Motor neuron (in vitro differentiated cells): ENCODE results near the gene ADAM22. TPM values are rescaled to one million over a fixed set of nuclear protein-coding genes. Genes with fewer than 3 reads are reported as not detected.

ENCODE experiments used
- ATAC-seq, 8 experiments: fragments of 200-7000 bp; cut with Tn5 transposase; replicated peaks in 6 of 8; 2 replicates each; pipeline ENCODE4 v1.8.0; 2021; ENCODE audit warnings: mild to moderate bottlenecking in 8 of 8, moderate library complexity in 8 of 8
- H3K27ac ChIP-seq, 2 donors: fragments of 250-450 bp; sonication (Bioruptor Pico); 2 replicates each; pipeline ENCODE4 v1.9.0; 2021; ENCODE audit warnings: antibody characterized with exemption in 2 of 2, mild to moderate bottlenecking in 2 of 2, moderate library complexity in 1 of 2
- H3K4me1 ChIP-seq, 2 donors: fragments of 250-450 bp; sonication (Bioruptor Pico); replicated peaks in 1 of 2; 2 replicates each; pipeline ENCODE4 v1.6.1; 2021; ENCODE audit warnings: antibody characterized with exemption in 2 of 2, mild to moderate bottlenecking in 2 of 2, moderate library complexity in 1 of 2
- H3K4me3 ChIP-seq, 5 donors: fragments of 250-450 bp; sonication (Bioruptor Pico); 2 replicates each; pipeline ENCODE4 v1.9.0; 2021; ENCODE audit warnings: antibody characterized with exemption in 5 of 5, mild to moderate bottlenecking in 5 of 5, moderate library complexity in 4 of 5
- WGBS, 10 experiments: fragments of 450-650 bp; shearing (Covaris generic); methylation state at CpG; one replicate each; pipeline ENCODE4 v1.0.0; 2022; 5-methylcytosine and 5-hydroxymethylcytosine counted together
- in situ Hi-C, 9 experiments: fragments of 400-800 bp; cut with MboI; loops; one replicate each; pipeline ENCODE4 v1.15.0; 2021; ENCODE audit warnings: low sequenced_read_pairs in 9 of 9, low pct_unique_long_range_greater_than_20kb in 2 of 9; ENCODE audit not compliant: unreplicated experiment in 9 of 9
- total RNA-seq, 8 experiments: library from RNA; unstranded; fragments of 300-600 nt; gene quantifications; 2 replicates each; pipeline versions ENCODE4 v1.2.3 to v1.2.4, GENCODE V29; 2022

Gene ADAM22
- total RNA-seq, 8 experiments from 2014 or later, result 0.51 to 26.0 (median 15.7) TPM

- 81 to 100% (median 94%) methylated on average over 1 to 3 of the region's 3 CpGs; no CpG with 5 or more reads in 1 of the 10 experiments for WGBS, 10 experiments
- Histone ChIP-seq H3K4me3 (no peak overlapping the region), H3K4me1 (peaks cover 8 to 17% of the 10 kb centered on the region in 2 donors), H3K27ac (no peak overlapping the region)
- in situ Hi-C loops, result no loop called here
- no peak for ATAC-seq
Measured at GRCh38 chr7:88202799-88203198, 268.7 kb downstream of the ADAM22 start.

DNA sequence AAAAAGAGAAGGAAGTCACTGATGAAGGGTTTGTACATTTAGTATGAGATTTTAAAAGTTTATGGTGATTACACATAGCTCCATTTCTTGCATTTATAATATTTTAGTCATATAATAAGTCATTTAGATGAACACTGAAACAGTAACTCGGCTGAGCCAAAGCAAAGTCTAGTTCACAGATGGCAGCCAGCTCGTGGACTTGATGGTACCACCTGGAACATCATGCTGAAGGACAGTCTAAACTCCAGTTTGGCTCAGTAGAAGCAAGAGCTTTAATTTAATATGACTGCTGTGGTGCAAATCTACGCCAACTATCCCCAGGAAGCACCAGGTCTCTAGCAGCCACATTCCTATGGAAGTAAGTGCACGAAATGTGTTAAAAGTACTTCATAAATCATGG, 269.4 kb downstream of the ADAM22 start:
- Histone ChIP-seq H3K27ac (no peak overlapping the region), H3K4me1 (peaks cover 8 to 17% of the 10 kb centered on the region in 2 donors), H3K4me3 (no peak overlapping the region)
- in situ Hi-C loops, result no loop called here
- 34 to 100% (median 99%) methylated on average over 1 to 4 of the region's 4 CpGs; no CpG with 5 or more reads in 2 of the 10 experiments for WGBS, 10 experiments
- no peak for ATAC-seq

- in situ Hi-C loops, result no loop called here
- H3K27ac ChIP-seq, result no peak overlapping the region
- peaks cover 8 to 17% of the 10 kb centered on the region in 2 donors for H3K4me1 ChIP-seq
- no peak overlapping the region for H3K4me3 ChIP-seq
- peak in 2 of 8 experiments; percentile 57 to 67 for ATAC-seq
- 90 to 100% (median 100%) methylated on average over 1 to 3 of the region's 3 CpGs; no CpG with 5 or more reads in 3 of the 10 experiments for WGBS, 10 experiments
Measured at GRCh38 chr7:88204525-88205110, 270.6 kb downstream of the ADAM22 start.

DNA sequence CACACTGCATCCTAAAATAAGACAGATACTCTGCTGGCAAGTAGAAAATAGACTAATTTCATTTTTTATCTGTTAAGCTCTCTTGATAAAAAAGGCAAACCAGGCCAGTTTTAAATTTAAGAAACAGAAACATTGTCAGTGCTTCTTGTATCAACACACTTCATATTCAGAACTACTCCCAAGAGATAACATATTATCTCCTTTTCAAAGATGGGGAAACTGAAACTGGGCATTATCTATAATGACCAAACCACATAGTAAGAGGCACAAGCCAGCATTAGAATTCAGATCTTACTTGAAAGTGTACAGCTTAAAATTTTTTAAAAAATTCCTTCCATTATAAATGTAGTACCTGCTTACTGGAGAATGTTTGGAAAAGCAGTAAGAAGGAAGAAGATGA, 271.1 kb downstream of the ADAM22 start:
- H3K27ac ChIP-seq, result no peak overlapping the region
- H3K4me3 ChIP-seq, result no peak overlapping the region
- ATAC-seq, result no peak
- H3K4me1 ChIP-seq, result peaks cover 8 to 17% of the 10 kb centered on the region in 2 donors
- in situ Hi-C loops, result no loop called here

GRCh38 chr7:88206254-88206653, 272.2 kb downstream of the ADAM22 start:
- Histone ChIP-seq H3K4me1 (peaks cover 3 to 8% of the 10 kb centered on the region in 2 donors), H3K4me3 (no peak overlapping the region), H3K27ac (no peak overlapping the region)
- ATAC-seq, result peak in 2 of 8 experiments; percentile 34 to 84
- in situ Hi-C loops, result no loop called here
- 17 to 100% (median 86%) methylated on average over 1 to 4 of the region's 4 CpGs; no CpG with 5 or more reads in 1 of the 10 experiments for WGBS, 10 experiments

GRCh38 chr7:88208521-88208920, 274.5 kb downstream of the ADAM22 start:
- no peak for ATAC-seq
- no peak overlapping the region for H3K27ac ChIP-seq
- WGBS, 10 experiments, result 72 to 100% (median 90%) methylated on average over 1 to 3 of the region's 3 CpGs
- peaks cover 0 to 4% of the 10 kb centered on the region in 2 donors for H3K4me1 ChIP-seq
- H3K4me3 ChIP-seq, result no peak overlapping the region
- in situ Hi-C loops, result no loop called here

DNA sequence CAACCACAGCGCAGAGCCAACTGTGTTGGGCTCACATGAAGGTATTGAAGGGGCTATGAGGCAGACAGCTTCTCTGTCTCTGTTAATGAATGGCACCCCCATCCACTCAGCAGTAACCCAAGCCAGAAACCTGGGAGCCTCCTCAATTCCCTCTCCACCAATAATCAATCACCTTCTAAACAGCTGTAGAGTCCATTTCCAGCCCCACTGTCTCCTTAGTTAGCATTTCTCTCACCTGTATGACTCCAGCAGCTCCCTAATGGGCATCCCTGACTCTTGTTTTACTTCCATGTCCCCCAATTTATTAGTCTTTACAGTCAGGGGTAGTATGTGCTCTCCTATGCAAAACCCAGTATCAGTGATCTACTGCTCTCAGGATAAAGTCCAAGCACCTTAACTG, 278.9 kb downstream of the ADAM22 start:
- Histone ChIP-seq H3K4me1 (peaks cover 0 to 6% of the 10 kb centered on the region in 2 donors), H3K27ac (no peak overlapping the region), H3K4me3 (no peak overlapping the region)
- 88 to 100% (median 100%) methylated on average over 1 of the region's 1 CpG; no CpG with 5 or more reads in 4 of the 10 experiments for WGBS, 10 experiments
- no peak for ATAC-seq
- in situ Hi-C loops, result no loop called here

GRCh38 chr7:88214456-88214855, 280.4 kb downstream of the ADAM22 start:
- Histone ChIP-seq H3K27ac (no peak overlapping the region), H3K4me3 (no peak overlapping the region), H3K4me1 (peaks cover 4 to 13% of the 10 kb centered on the region in 2 donors)
- 72 to 100% (median 97%) methylated on average over 1 to 2 of the region's 2 CpGs for WGBS, 10 experiments
- ATAC-seq, result no peak
- in situ Hi-C loops, result no loop called here

DNA sequence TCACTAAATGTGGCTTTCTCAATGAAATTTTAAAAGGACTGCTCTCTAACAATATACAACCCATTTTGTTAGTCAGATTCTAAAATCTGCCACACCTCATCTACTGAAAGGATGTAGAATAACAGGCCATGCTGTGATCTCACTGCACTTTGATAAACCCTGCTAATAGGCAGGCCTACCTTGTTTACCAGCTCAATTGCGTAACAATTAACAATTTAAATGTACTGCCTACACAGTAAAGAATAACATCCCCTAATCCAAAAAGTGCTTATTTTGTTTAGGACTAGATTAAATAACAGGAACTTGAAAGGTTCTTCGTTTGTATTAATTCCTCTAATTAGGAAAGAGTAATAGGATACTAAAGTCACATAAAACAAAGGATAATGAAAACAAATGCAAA, 281.2 kb downstream of the ADAM22 start:
- no peak overlapping the region for H3K27ac ChIP-seq
- no peak for ATAC-seq
- no peak overlapping the region for H3K4me3 ChIP-seq
- 58 to 90% (median 75%) methylated on average over 1 to 2 of the region's 2 CpGs; no CpG with 5 or more reads in 1 of the 10 experiments for WGBS, 10 experiments
- peaks cover 4 to 13% of the 10 kb centered on the region in 2 donors for H3K4me1 ChIP-seq
- in situ Hi-C loops, result no loop called here

DNA sequence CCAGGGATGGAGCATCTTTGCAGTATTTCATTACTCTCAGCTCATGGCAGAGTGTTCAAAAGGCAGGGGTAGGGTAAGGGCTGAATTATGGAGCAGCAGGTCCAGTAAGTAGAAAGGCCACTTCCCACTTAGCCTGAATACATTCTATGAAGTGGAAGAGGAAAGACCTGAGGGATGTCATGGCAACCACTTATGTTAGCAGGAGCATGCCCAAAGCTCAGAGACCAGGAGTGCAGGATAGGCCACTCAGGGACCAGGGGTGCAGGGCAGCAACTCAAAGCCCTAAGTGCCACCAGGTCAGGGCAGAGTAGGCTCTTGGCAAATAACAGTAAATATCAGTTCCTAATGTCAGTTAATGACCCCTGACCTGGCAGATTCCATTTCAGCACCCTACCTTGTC, 282.2 kb downstream of the ADAM22 start:
- Histone ChIP-seq H3K27ac (no peak overlapping the region), H3K4me1 (peaks cover 7 to 13% of the 10 kb centered on the region in 2 donors), H3K4me3 (no peak overlapping the region)
- no peak for ATAC-seq
- in situ Hi-C loops, result no loop called here

- H3K4me1 ChIP-seq, result peaks cover 7 to 13% of the 10 kb centered on the region in 2 donors
- H3K27ac ChIP-seq, result no peak overlapping the region
- peak overlapping the region in 4 of 5 donors; percentile 53 to 84 (median 72) for H3K4me3 ChIP-seq
- ATAC-seq, result no peak
- in situ Hi-C loops, result no loop called here
- WGBS, 10 experiments, result 0 to 50% (median 22%) methylated on average over 1 of the region's 1 CpG; no CpG with 5 or more reads in 5 of the 10 experiments
Measured at GRCh38 chr7:88217675-88218428, 283.8 kb downstream of the ADAM22 start.

DNA sequence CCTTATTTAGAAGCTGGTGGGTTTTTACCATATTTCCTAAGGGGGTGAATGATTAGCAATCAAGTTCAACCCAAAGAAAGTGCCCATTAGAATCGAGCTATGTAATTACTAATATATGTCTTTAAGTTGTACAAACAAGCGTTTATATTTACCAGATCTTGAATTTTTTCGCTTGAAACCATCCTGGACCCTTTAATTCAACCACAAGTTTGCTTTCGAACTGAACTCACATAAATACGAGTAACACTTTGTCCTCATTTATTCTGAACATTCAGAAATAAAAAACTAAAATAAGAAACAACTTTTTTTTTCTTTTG, 284.3 kb downstream of the ADAM22 start:
- peaks cover 7 to 13% of the 10 kb centered on the region in 2 donors for H3K4me1 ChIP-seq
- H3K27ac ChIP-seq, result peak overlapping the region; percentile 29 to 55

DNA sequence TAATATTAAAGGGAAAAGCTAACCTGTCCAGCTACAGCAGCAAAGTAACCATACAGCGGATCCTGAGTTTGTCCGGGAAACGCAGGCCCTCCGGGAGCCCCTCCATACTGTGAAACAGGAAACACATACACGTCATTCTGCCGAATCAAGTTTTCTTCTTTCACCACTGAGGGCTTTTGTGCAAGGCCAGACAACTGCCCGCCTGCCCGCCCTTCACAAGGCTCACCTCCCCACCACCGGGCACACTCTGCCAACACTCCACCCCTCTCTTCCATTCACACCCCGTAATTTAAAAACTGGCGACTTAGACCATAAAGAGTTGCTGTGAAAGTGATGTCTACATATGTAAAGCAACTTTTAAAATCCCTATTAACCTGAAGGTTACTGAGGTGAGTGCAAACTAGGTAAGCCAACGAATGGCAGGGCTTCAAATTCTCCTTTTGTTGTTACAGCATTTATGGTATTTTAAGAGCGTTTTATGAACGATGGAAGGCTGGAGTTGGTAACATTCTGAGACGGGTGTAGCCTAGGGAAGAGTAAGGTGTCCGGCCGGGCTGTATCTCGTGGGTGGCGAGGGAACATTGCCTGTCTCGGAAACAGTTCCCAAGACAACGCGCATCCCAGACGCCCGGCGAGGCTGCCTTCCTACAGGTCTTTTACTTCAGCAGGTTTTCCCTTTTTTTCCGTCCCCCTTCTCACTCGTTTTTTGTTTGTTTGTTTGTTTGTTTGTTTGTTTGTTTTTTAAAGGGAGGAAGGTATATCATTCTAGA, 285.0 kb downstream of the ADAM22 start:
- peak; percentile 12 to 63 (median 52) for ATAC-seq
- peaks cover 7 to 13% of the 10 kb centered on the region in 2 donors for H3K4me1 ChIP-seq
- H3K4me3 ChIP-seq, result peak overlapping the region; percentile 53 to 84 (median 72)
- WGBS, 10 experiments, result 0 to 7% (median 2%) methylated on average over 1 to 22 of the region's 27 CpGs; no CpG with 5 or more reads in 3 of the 10 experiments
- in situ Hi-C loops, result no loop called here
- H3K27ac ChIP-seq, result peak overlapping the region; percentile 29 to 55

More for the DNA sequence above, 284.3 kb downstream of the ADAM22 start:
- peak overlapping the region; percentile 53 to 84 (median 72) for H3K4me3 ChIP-seq
- in situ Hi-C loops, result no loop called here
- ATAC-seq, result no peak
- 7 to 58% (median 39%) methylated on average over 2 to 5 of the region's 5 CpGs for WGBS, 10 experiments
